22Rv1 (cell line): Measurements from ENCODE around the gene RNASE1.

Source experiments
- ZFX ChIP-seq: fragments of 450-650 bp; IDR thresholded peaks from 2 replicates; pipeline ENCODE4 v1.6.1; 2017; ENCODE audit warnings: antibody characterized with exemption, borderline replicate concordance
- TF ChIP-seq, protein P1 (sequence below): fragments of 450-650 bp; IDR thresholded peaks from 2 replicates; pipeline ENCODE4 v1.5.1; 2017; ENCODE audit warnings: mild to moderate bottlenecking

DNA sequence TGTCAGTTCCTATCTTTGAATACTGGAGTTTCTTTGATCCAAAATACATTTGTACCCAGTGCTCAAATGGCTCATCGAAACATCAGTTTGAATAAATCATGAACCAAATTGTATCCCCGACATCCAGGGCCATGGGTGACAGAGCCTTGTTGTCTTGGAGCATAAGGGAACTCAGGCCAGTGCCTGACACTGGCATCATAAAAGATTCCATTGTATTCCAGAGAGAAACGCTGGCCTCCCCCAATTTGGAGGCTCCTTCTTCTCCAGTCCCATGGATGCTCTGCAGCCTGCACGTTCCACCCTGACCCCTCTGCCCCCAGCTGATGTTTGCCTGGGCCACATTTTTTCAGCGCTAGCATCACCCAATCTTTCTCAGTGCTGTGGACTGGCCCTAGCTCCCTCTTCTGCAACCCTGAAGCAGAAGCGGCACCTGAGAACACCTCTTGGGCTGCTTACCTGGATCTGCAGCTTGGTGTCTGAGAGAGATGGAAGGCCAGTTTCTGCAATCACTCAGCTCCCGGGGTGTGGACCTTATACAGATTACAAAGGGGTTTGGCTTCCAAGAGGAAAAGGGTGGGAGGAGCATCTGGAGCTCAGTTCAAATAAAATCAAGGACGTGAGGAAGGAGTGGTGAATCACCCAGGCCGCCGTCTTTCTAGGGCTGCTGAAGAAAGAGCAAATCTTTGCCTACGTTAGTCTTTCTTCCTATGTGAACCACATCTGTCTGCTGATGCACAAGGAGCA is at the start of gene RNASE1:
- TF ChIP-seq, protein P1, sequence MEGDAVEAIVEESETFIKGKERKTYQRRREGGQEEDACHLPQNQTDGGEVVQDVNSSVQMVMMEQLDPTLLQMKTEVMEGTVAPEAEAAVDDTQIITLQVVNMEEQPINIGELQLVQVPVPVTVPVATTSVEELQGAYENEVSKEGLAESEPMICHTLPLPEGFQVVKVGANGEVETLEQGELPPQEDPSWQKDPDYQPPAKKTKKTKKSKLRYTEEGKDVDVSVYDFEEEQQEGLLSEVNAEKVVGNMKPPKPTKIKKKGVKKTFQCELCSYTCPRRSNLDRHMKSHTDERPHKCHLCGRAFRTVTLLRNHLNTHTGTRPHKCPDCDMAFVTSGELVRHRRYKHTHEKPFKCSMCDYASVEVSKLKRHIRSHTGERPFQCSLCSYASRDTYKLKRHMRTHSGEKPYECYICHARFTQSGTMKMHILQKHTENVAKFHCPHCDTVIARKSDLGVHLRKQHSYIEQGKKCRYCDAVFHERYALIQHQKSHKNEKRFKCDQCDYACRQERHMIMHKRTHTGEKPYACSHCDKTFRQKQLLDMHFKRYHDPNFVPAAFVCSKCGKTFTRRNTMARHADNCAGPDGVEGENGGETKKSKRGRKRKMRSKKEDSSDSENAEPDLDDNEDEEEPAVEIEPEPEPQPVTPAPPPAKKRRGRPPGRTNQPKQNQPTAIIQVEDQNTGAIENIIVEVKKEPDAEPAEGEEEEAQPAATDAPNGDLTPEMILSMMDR = no peak
- no peak for TF ChIP-seq ZFX
